ENCODE measurements around the gene SERPINA12. TPM values are rescaled to one million over a fixed set of nuclear protein-coding genes. Genes with fewer than 3 reads are reported as not detected.

Gene SERPINA12
- total RNA-seq, 4 donors from 2014 or later = not detected

DNA sequence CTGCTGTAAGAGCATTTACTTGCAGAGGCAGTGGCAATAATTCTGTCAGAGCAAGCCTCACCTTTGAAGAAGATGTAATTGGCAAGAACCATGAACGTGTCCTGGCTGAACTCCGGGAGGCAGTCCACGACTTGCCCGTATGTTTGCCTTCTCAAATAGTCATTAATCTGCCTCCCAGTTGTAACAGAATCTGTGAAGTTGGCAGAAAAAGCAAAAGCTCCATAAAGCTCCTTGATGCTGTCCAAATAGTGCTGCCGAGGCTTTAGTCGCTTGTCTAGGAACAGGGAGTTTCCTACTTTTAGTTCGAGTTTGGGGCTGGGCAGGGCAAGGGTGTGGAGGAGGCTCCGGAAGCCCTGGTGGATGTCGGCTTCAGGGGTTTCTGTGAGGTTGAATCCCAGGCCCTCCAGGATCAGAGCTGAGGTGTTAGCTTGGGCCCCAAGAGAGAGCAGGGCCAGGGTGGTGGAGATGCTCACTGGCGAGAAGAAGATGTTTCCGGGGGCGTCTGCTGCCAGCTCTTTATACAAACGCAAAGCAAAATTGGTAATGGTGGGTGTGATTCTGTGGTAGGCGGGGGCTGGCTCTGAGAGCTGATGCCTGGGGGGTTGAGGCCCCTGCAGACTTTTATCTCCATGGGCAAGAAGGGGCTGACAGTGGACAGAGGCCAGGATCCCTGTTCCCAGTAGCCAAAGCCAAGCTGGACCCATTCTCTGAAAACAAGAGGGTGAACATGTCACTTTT, 61.0 kb downstream of the SERPINA12 start:
- Histone ChIP-seq H3K4me3 (no peak overlapping the region), H3K27me3 (no peaks in the 10 kb centered on the region), H3K4me1 (no peaks in the 10 kb centered on the region), H3K36me3 (no peaks in the 10 kb centered on the region), H3K9me3 (no peaks in the 10 kb centered on the region), H3K27ac (no peak overlapping the region)
- no peak for TF ChIP-seq POLR2A (IDR thresholded peaks at IDR 0.05)
- TF ChIP-seq, protein P1, sequence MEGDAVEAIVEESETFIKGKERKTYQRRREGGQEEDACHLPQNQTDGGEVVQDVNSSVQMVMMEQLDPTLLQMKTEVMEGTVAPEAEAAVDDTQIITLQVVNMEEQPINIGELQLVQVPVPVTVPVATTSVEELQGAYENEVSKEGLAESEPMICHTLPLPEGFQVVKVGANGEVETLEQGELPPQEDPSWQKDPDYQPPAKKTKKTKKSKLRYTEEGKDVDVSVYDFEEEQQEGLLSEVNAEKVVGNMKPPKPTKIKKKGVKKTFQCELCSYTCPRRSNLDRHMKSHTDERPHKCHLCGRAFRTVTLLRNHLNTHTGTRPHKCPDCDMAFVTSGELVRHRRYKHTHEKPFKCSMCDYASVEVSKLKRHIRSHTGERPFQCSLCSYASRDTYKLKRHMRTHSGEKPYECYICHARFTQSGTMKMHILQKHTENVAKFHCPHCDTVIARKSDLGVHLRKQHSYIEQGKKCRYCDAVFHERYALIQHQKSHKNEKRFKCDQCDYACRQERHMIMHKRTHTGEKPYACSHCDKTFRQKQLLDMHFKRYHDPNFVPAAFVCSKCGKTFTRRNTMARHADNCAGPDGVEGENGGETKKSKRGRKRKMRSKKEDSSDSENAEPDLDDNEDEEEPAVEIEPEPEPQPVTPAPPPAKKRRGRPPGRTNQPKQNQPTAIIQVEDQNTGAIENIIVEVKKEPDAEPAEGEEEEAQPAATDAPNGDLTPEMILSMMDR (IDR thresholded peaks at IDR 0.05) = no peak
- DNase-seq = no peak

DNA sequence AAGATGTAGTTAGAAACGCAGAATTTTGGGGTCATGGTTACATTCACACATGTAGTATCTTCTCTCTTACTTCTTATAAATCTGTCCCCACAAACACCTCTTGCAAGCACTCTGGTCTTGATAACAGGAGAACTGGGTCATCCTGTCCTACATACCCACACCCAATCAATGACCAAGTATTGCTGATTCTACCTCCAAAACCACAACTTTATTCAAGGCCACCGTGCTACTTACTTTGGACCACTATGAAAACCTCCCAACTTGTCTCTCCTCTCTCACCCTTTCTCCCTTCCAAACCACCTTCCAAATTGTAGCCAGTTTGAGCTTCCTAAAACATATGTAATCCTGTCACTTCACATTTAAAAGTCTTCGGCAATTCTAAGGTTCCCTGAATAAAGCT, 62.1 kb downstream of the SERPINA12 start:
- no peak overlapping the region for H3K4me3 ChIP-seq
- H3K4me1 ChIP-seq = no peaks in the 10 kb centered on the region
- DNase-seq = no peak
- H3K27ac ChIP-seq = no peak overlapping the region
- H3K9me3 ChIP-seq = no peaks in the 10 kb centered on the region
- H3K36me3 ChIP-seq = no peaks in the 10 kb centered on the region
- TF ChIP-seq, protein P1 (IDR thresholded peaks at IDR 0.05) = no peak
- no peak for TF ChIP-seq POLR2A (IDR thresholded peaks at IDR 0.05)
- no peaks in the 10 kb centered on the region for H3K27me3 ChIP-seq

GRCh38 chr14:94446126-94446525, 63.1 kb downstream of the SERPINA12 start:
- H3K9me3 ChIP-seq = no peaks in the 10 kb centered on the region
- H3K4me3 ChIP-seq = no peak overlapping the region
- no peaks in the 10 kb centered on the region for H3K4me1 ChIP-seq
- DNase-seq = no peak
- no peaks in the 10 kb centered on the region for H3K27me3 ChIP-seq
- H3K27ac ChIP-seq = no peak overlapping the region
- H3K36me3 ChIP-seq = no peaks in the 10 kb centered on the region
- no peak for TF ChIP-seq POLR2A (IDR thresholded peaks at IDR 0.05)
- TF ChIP-seq, protein P1 (IDR thresholded peaks at IDR 0.05) = no peak

GRCh38 chr14:94445003-94445402, 64.3 kb downstream of the SERPINA12 start:
- TF ChIP-seq POLR2A (IDR thresholded peaks at IDR 0.05) = no peak
- TF ChIP-seq, protein P1 (IDR thresholded peaks at IDR 0.05) = no peak
- no peaks in the 10 kb centered on the region for H3K27me3 ChIP-seq
- DNase-seq = no peak
- H3K4me3 ChIP-seq = no peak overlapping the region
- H3K27ac ChIP-seq = no peak overlapping the region
- H3K9me3 ChIP-seq = no peaks in the 10 kb centered on the region
- H3K36me3 ChIP-seq = no peaks in the 10 kb centered on the region
- H3K4me1 ChIP-seq = no peaks in the 10 kb centered on the region

- no peak for DNase-seq
- H3K27ac ChIP-seq = no peak overlapping the region
- no peaks in the 10 kb centered on the region for H3K36me3 ChIP-seq
- H3K27me3 ChIP-seq = no peaks in the 10 kb centered on the region
- TF ChIP-seq POLR2A (IDR thresholded peaks at IDR 0.05) = no peak
- TF ChIP-seq, protein P1 (IDR thresholded peaks at IDR 0.05) = no peak
- H3K4me3 ChIP-seq = no peak overlapping the region
- H3K9me3 ChIP-seq = no peaks in the 10 kb centered on the region
- no peaks in the 10 kb centered on the region for H3K4me1 ChIP-seq
Observed at GRCh38 chr14:94441531-94442205, 67.6 kb downstream of the SERPINA12 start.
